A673 (cell line): ENCODE measurements around the gene ITPR2.

ENCODE experiments used
- EZH2 ChIP-seq: fragments of 200-600 bp; sonication (generic); IDR thresholded peaks from 2 replicates; pipeline ENCODE4 v1.6.1; 2017; ENCODE audit warnings: borderline replicate concordance, low read depth, mild to moderate bottlenecking, mixed read lengths, antibody characterized with exemption, low read length; ENCODE audit not compliant: poor library complexity, severe bottlenecking
- TF ChIP-seq, protein P1 (sequence below): fragments of 300-800, 200-600 bp; sonication (generic); conservative IDR thresholded peaks from 2 replicates; pipeline ENCODE4 v1.5.1; 2017; ENCODE audit warnings: low read depth, mild to moderate bottlenecking, antibody characterized with exemption, low read length, moderate library complexity, mixed read lengths

DNA sequence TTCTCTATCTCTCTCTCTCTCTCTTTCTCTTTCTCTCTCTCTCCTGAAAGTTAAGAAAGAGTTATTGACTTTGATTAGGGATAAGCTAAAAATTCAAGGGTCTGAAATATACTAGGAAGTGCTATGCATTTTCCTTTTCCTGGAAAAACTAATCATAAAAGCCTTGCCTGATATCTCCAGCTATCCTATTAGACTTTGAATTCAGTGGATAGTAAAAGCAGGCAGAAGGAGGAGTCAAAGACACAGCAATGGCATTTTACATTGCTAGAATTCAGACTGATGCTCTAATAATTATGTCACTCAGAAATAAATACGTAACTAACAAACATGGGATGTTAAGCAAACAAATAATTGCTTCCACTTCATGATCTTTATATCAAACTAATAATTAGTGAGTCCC, 365.6 kb downstream of the ITPR2 start:
- TF ChIP-seq, protein P1, sequence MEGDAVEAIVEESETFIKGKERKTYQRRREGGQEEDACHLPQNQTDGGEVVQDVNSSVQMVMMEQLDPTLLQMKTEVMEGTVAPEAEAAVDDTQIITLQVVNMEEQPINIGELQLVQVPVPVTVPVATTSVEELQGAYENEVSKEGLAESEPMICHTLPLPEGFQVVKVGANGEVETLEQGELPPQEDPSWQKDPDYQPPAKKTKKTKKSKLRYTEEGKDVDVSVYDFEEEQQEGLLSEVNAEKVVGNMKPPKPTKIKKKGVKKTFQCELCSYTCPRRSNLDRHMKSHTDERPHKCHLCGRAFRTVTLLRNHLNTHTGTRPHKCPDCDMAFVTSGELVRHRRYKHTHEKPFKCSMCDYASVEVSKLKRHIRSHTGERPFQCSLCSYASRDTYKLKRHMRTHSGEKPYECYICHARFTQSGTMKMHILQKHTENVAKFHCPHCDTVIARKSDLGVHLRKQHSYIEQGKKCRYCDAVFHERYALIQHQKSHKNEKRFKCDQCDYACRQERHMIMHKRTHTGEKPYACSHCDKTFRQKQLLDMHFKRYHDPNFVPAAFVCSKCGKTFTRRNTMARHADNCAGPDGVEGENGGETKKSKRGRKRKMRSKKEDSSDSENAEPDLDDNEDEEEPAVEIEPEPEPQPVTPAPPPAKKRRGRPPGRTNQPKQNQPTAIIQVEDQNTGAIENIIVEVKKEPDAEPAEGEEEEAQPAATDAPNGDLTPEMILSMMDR = no peak
- no peak for TF ChIP-seq EZH2
